Ovary (tissue), 3 donors: ENCODE results near the gene ANK2.
"Not testable (repeated sequence)": the region's sequence is repeated elsewhere in the genome, so short reads cannot be mapped to it uniquely, and the experiment has no call there.

Experiments
- CTCF ChIP-seq, 3 donors: fragments of 450-650 bp in 2 of 3; fragments of 200-600 bp in 1 of 3; IDR thresholded peaks; one replicate each; pipeline versions ENCODE4 v1.5.1 to v1.8.0; 2016 to 2022; ENCODE audit warnings: antibody characterized with exemption in 3 of 3, mild to moderate bottlenecking in 1 of 3
- EP300 ChIP-seq: sonication (generic); formaldehyde crosslinking; IDR thresholded peaks from one replicate; pipeline ENCODE4 v1.6.1; 2017; ENCODE audit warnings: antibody characterized with exemption
- donor health status: DM: no; HTN: no; CAD: no.

- not testable (repeated sequence) for TF ChIP-seq CTCF (IDR thresholded peaks at IDR 0.05); EP300
These were observed 19.3 kb downstream of the ANK2 start for GRCh38 chr4:113068771-113069170.
